Measurements from ENCODE around the gene LAPTM5. TPM values are rescaled to one million over a fixed set of nuclear protein-coding genes. Genes with fewer than 3 reads are reported as not detected.
"Not testable (repeated sequence)": the region's sequence is repeated elsewhere in the genome, so short reads cannot be mapped to it uniquely, and the experiment has no call there.

Gene LAPTM5
- total RNA-seq, 1 donor from 2014 or later = 3.1 TPM

GRCh38 chr1:30768830-30769718, 11.5 kb upstream of the LAPTM5 start:
- Histone ChIP-seq H3K36me3 (ENCODE audit: control insufficient read depth, insufficient read depth, low read length) (no peaks in the 10 kb centered on the region), H3K27me3 (ENCODE audit: control insufficient read depth, insufficient read depth, low read length) (no peaks in the 10 kb centered on the region), H3K4me3 (ENCODE audit: low read depth, low read length) (no peak overlapping the region)
- no peak for DNase-seq (ENCODE audit: low read depth)
- TF ChIP-seq CTCF (IDR thresholded peaks at IDR 0.05; ENCODE audit: insufficient read depth, low read length, poor library complexity, severe bottlenecking) = no peak

GRCh38 chr1:30768159-30768829, 10.7 kb upstream of the LAPTM5 start:
- no peaks in the 10 kb centered on the region for H3K36me3 ChIP-seq (ENCODE audit: control insufficient read depth, insufficient read depth, low read length)
- no peak overlapping the region for H3K4me3 ChIP-seq (ENCODE audit: low read depth, low read length)
- TF ChIP-seq CTCF (IDR thresholded peaks at IDR 0.05; ENCODE audit: insufficient read depth, low read length, poor library complexity, severe bottlenecking) = no peak
- H3K27me3 ChIP-seq (ENCODE audit: control insufficient read depth, insufficient read depth, low read length) = no peaks in the 10 kb centered on the region
- no peak for DNase-seq (ENCODE audit: low read depth)

- DNase-seq (ENCODE audit: low read depth); H3K4me3 ChIP-seq (ENCODE audit: low read depth, low read length); H3K27me3 ChIP-seq (ENCODE audit: control insufficient read depth, insufficient read depth, low read length); H3K36me3 ChIP-seq (ENCODE audit: control insufficient read depth, insufficient read depth, low read length): not testable (repeated sequence)
Measured at GRCh38 chr1:30766948-30767347, 9.4 kb upstream of the LAPTM5 start.

- H3K4me3 ChIP-seq (ENCODE audit: low read depth, low read length) = no peak overlapping the region
- no peak for DNase-seq (ENCODE audit: low read depth)
- H3K36me3 ChIP-seq (ENCODE audit: control insufficient read depth, insufficient read depth, low read length) = no peaks in the 10 kb centered on the region
- no peaks in the 10 kb centered on the region for H3K27me3 ChIP-seq (ENCODE audit: control insufficient read depth, insufficient read depth, low read length)
- no peak for TF ChIP-seq CTCF (IDR thresholded peaks at IDR 0.05; ENCODE audit: insufficient read depth, low read length, poor library complexity, severe bottlenecking)
Measured at GRCh38 chr1:30765556-30766434, 8.2 kb upstream of the LAPTM5 start.

- H3K36me3 ChIP-seq (ENCODE audit: control insufficient read depth, insufficient read depth, low read length) = no peaks in the 10 kb centered on the region
- no peaks in the 10 kb centered on the region for H3K27me3 ChIP-seq (ENCODE audit: control insufficient read depth, insufficient read depth, low read length)
- no peak for TF ChIP-seq CTCF (IDR thresholded peaks at IDR 0.05; ENCODE audit: insufficient read depth, low read length, poor library complexity, severe bottlenecking)
- DNase-seq (ENCODE audit: low read depth) = no peak
- H3K4me3 ChIP-seq (ENCODE audit: low read depth, low read length) = no peak overlapping the region
Measured at GRCh38 chr1:30764939-30765555, 7.5 kb upstream of the LAPTM5 start.

All from kidney epithelial cell (primary cell).